ENCODE measurements around the gene TRPM6.

TRPM6 gene

DNA sequence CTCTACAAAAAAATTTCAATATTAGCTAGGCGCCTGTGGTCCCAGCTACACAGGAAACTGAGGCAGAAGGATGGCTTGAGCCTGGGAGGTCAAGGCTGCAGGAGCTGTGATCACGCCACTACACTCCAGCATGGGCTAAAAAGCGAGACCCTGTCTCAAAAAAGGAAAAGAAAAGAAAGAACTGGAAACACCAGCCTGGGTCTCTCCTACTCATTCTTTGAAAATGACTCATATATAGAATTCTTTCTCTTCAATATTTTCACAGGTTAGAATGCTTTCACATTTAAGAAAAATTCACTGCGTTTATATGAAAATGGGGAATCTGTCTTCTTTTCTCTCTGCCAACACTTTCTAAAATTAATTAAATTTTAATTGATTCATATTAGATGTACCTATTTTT, 115.6 kb downstream of the TRPM6 start:
- DNase-seq = no peak

- DNase-seq = no peak
Observed at GRCh38 chr9:74771672-74772071, 116.0 kb downstream of the TRPM6 start.

DNA sequence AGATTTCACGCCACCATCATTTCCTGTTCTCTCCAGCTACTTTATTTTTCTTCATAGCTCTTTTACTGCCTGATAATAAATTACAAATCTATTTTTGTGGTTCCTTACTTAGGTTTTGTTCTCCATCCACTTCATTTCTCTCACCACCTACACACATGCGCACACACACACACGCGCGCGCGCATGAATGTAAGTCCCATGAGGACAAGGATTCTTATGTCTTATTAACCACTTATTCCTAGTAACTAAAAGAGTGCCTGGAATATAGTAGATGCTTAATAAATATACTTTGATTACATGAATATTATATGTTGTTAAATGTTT, 116.5 kb downstream of the TRPM6 start:
- no peak for DNase-seq

DNA sequence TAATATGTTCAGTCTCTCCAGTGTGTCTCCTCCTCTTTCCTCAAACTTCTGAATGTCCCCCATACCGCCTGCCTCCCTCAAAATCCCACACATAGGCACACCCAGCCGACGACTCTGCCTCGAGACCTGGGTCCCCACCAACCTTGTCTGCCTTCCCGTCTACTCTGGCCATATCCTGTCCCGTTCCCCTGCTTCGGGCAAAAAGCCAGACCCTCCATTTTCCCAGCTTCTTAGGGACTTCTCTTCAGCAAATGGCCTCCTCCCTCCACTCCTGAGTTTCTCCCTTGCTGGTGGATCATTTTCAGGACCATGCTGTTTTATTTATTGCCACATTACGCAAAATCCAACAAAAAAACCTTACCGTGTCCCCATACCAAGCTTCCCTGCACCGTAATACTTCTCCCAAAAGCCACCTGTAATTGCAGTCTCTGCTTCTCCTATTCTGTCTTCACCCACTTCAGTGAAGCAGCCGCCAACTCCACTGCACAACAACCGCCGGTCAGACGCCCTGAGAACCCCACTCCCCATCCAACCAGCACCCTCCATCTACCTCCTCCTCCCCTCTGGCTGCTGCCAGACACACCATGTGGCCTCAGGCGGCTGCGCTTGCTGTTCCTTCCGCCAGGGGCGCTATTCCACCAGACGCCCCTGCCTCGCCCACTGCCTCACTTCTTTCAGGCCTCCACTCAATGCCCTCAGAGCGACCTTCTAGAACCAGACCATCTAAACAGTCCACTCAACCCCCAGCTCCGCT, 117.0 kb downstream of the TRPM6 start:
- peak in 1 of 2 donors; percentile 29 for DNase-seq

DNA sequence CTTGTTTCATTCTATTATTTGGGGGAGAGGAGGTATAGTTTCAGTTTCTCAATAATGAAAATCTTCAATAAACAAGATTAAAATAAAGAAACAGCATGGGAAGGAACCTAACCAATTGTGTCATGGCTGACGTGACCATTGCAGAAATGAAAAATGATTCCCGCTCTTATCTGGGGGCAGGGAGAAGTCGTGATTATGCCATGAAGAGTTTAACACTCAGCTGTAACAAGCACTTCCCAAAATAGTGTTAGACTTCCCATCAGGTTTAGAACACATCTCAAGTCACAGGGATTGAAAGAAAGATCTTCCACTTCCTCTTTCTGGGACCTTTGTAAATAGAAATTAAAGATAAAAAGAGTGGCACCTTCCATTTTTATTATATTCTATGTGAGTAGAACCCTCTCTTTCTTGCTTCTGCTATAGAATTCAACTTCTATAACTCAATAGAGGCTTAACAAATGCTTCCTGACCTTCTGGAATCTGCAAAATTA, 122.2 kb downstream of the TRPM6 start:
- DNase-seq = peak; percentile 17 to 22

- no peak for DNase-seq
Observed at GRCh38 chr9:74762950-74763349, 124.8 kb downstream of the TRPM6 start.

DNA sequence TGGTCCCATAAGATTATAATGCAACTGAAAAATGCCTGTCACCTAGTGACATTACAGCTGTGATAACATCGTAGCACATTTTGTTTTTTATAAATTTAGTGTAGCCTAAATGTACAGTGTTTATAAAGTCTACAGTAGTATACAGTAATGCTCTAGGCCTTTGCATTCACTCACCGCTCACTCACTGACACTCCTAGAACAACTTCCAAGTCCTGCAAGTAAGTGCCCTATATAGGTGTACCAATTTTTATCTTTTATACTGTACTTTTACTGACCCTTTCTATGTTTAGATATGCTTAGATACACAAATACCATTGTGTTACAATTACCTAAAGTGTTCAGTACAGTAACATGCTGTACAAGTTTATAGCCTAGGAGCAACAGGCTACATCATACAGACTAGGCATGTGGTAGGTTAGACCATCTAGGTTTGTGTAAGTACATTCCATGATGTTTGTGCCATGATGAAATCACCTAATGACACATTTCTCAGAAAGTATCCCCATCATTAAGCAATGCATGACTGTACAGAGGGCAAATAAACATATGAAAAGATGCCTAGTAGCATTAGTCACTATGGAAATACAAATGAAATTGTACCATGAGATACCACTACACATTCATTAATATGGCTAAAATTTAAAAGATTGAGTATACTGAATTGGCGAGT, 127.6 kb downstream of the TRPM6 start:
- DNase-seq = peak in 1 of 2 donors; percentile 18

- no peak for DNase-seq
Observed at GRCh38 chr9:74755999-74756398, 131.7 kb downstream of the TRPM6 start.

- DNase-seq = no peak
Observed at GRCh38 chr9:74755355-74755754, 132.4 kb downstream of the TRPM6 start.

DNA sequence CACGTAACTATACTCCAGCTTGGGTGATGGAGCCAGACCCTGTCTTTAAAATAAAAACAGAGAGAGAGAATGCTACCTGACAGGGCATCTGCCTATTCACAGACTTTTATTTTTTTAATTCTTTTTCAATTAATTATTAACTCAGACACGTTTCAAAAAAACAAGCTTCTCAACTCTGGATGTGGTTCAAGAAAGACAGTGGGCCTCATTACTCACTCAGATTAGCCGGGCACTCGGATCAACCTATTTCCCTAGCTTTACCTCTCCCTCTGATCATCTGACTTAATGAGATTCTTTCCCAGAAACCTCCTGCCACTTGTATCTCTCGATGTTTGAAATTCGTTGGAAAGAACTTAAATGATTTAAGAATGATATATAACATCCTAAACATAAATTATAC, 134.1 kb downstream of the TRPM6 start:
- no peak for DNase-seq

DNA sequence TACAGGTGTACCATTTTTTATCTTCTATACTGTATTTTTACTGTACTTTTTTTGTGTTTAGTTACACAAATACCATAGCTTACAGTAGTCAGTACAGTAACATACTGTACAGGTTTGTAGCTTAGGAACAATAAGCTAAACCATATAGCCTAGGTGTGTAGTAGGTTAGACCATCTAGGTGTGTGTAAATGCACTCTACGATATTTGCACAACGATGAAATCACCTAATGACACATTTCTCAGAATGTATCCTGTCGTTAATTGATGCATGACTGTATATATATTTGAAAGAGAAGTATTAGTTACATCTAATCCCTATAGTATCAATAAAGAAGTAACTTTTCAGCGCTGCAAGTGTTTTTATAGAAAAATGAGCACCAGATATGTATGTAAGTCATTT, 138.8 kb downstream of the TRPM6 start:
- no peak for DNase-seq

DNA sequence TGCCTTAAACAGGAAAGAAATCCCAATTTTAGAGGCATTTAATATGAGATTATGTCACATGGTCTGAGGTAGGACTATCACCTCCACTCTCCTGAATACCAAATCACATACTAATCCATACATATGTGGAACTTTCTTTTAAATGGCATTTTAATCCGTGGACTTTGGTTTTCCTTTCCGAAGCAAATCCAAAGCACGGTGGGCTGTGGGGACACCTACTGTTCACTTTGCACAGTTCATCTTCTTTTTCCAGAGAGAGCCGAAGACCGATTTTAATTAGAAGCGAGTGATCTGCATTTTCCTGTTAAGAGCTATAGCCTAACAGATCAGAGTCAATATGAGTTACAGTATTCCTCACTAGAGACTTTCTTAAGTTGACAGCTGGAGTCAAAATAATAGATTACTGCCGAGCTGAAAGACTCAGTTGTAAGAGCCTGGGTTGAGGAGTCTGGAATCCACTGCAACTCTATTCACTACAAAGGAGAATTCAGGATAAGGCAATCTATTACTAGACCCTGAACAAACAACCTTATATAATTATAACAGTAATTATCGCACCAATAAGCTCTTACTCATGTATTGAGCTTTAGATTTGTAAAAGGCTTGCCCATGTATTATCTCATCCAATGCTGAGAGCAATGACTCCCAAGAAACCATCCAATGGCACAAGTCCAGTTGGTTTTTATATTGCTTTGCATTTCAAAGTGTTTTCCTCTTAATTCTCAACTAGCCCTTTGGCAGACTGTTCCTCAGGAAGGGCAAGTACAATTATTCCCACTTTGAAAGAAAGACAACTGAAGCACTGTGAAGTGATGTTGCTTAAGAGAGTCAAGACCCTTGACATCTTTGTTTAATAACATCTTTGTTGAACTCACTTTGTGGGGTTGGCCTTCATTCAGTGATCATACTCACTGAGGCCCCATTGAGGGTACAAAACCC, 144.7 kb downstream of the TRPM6 start:
- DNase-seq = peak in 1 of 2 donors; percentile 5

GRCh38 chr9:74742191-74742790, 145.4 kb downstream of the TRPM6 start:
- no peak for DNase-seq

GRCh38 chr9:74736646-74737045, 151.1 kb downstream of the TRPM6 start:
- DNase-seq = no peak

- DNase-seq = no peak
Observed at GRCh38 chr9:74735761-74736160, 152.0 kb downstream of the TRPM6 start.

GRCh38 chr9:74729136-74729695, 158.5 kb downstream of the TRPM6 start:
- DNase-seq = no peak

DNA sequence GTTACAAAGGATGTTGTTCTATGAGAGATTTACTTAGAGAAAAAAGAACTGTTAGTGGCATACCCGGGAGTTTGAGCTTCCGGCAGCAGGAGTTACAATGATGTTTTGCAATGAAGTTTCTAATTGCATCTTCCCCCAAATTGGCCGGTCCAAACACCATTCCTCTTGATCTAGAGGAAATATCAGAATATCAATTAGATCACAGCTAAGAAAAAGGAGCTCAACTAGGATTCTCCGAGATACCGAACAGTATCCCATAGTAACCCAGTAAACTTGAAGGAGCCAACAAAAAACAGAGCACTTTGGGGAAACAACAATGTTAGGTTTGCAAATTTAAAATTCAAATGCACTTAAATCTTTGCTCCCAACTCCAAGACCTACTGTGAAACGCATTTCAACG, 159.5 kb downstream of the TRPM6 start:
- DNase-seq = no peak

- DNase-seq = no peak
Observed at GRCh38 chr9:74726581-74726980, 161.1 kb downstream of the TRPM6 start.

GRCh38 chr9:74724317-74724716, 163.4 kb downstream of the TRPM6 start:
- DNase-seq = no peak

- no peak for DNase-seq
Observed at GRCh38 chr9:74721696-74722660, 165.7 kb downstream of the TRPM6 start.

DNA sequence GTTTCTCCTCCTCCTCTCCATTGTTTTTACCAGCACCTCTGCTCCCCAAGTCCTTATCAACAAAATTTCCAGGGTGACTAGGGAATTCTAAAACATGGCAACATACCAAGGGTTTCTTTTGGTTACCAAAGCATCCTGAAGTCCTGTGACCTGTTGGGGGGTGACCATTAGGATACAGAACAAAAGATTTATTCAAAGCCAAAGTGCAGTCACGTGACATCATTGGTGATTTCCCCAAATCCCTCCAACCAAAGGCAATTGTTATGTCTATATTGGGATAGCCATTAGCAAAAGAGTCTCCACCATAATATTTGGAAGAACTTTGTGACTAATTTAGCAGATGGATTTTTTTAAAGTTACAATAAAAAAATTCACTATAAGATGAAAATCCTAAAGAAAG, 168.4 kb downstream of the TRPM6 start:
- no peak for DNase-seq

Data from inflammatory macrophage treated with lipopolysaccharide for 1 hour (primary cell).